ENCODE data around the gene NKAP. TPM values are rescaled to one million over a fixed set of nuclear protein-coding genes. Genes with fewer than 3 reads are reported as not detected.
A peak's percentile ranks its signal among the peaks of the same experiment; 100 is the strongest.

NKAP gene
- total and polyA plus RNA-seq, 2 of the 13 experiments (the other 11 are each of a cell fraction or from before 2014, with no cell fraction given), result 3.6 to 6.1 TPM

GRCh38 chrX:119991005-119991787 lies 47.6 kb upstream of the NKAP start:
- Histone ChIP-seq H3K9me3 (ENCODE audit: low read length) (no peaks in the 10 kb centered on the region), H3K4me1 (ENCODE audit: insufficient read depth, low read length) (no peaks in the 10 kb centered on the region; the same call in 1 of the 2 replicates), H2AFZ (ENCODE audit: low read length) (no peak overlapping the region), H3K79me2 (ENCODE audit: insufficient read depth, low read length) (no peaks in the 10 kb centered on the region), H3K4me2 (ENCODE audit: low read depth, low read length) (peak overlapping the region; percentile 12), H3K27ac (ENCODE audit: extremely low read length, insufficient read depth, low read length) (no peak overlapping the region), H3K36me3 (replicated peaks in 1 of 2; ENCODE audit: control insufficient read depth in 1 of 2, insufficient read depth in 2 of 2, low read length in 2 of 2) (no peaks in the 10 kb centered on the region), H3K4me3 (replicated peaks in 1 of 3; ENCODE audit: insufficient read depth in 1 of 3, low read depth in 2 of 3, low read length in 3 of 3) (peak overlapping the region in 1 of 3 experiments; percentile 16; a peak in 1 of 6 replicates), H4K20me1 (ENCODE audit: insufficient read depth, low read length) (no peaks in the 10 kb centered on the region), H3K9ac (ENCODE audit: insufficient read depth, low read depth, low read length) (no peak overlapping the region), H3K27me3 (ENCODE audit: control insufficient read depth in 1 of 2, insufficient read depth in 2 of 2, low read length in 2 of 2) (peaks cover 1 to 9% of the 10 kb centered on the region in 2 experiments; a peak in 1 of 5 replicates)
- in situ Hi-C loops (cut with HindIII; ENCODE audit: extremely low pct_ligation_motif_present, low pct_unique_long_range_greater_than_20kb) (loop anchor here (25.0 kb wide), 1 partner anchor 146 kb away; no protein-coding TSS in a partner anchor), intact Hi-C loops (cut with micrococcal nuclease; ENCODE audit: unreplicated experiment) (no loop called here)
- CTCF ChIA-PET (ENCODE audit: low intra/inter-chr PET ratio, low total read pairs), result no interaction called here
- no peak for TF ChIP-seq ZNF564 (CRISPR knock-in tag; IDR thresholded peaks at IDR 0.05)
- no peak for TF ChIP-seq PITX1 (CRISPR knock-in tag; IDR thresholded peaks at IDR 0.05)
- TF ChIP-seq RNF219 (CRISPR knock-in tag; IDR thresholded peaks at IDR 0.05), result no peak
- TF ChIP-seq TRIM22 (IDR thresholded peaks at IDR 0.05), result no peak
- TF ChIP-seq ZNF850 (CRISPR knock-in tag; conservative IDR thresholded peaks at IDR 0.05), result no peak
- no peak for TF ChIP-seq LRRFIP1 (CRISPR knock-in tag; conservative IDR thresholded peaks at IDR 0.05)
- TF ChIP-seq MXD4 (CRISPR knock-in tag; IDR thresholded peaks at IDR 0.05), result no peak
- no peak for TF ChIP-seq TCF7L2 (IDR thresholded peaks at IDR 0.05; ENCODE audit: low read depth, low read length)
- TF ChIP-seq MYNN (CRISPR knock-in tag; IDR thresholded peaks at IDR 0.05; ENCODE audit: low read depth), result no peak
- TF ChIP-seq ZBTB10 (CRISPR knock-in tag; IDR thresholded peaks at IDR 0.05; ENCODE audit: borderline replicate concordance), result no peak
- TF ChIP-seq HNF4A (CRISPR knock-in tag; IDR thresholded peaks at IDR 0.05), result no peak
- no peak for TF ChIP-seq ZNF430 (CRISPR knock-in tag; IDR thresholded peaks at IDR 0.05)
- no peak for TF ChIP-seq FOXA3 (CRISPR knock-in tag; IDR thresholded peaks at IDR 0.05)
- no peak for TF ChIP-seq PTBP1 (IDR thresholded peaks at IDR 0.05; ENCODE audit: low read depth, low read length, poor library complexity, severe bottlenecking)
- no TSS peak for BruUV-seq (replicated peaks)
- DNase-seq (ENCODE audit: low spot score) (no peak), FAIRE-seq (no peak), ATAC-seq (peak; percentile 70)
- POLR2A ChIA-PET, result no interaction called here
- 0% methylated on average over 10 of the region's 48 CpGs for WGBS (ENCODE audit: low lambda C conversion rate)

All from HepG2 (cell line).